DMS53 treated with DMSO at 0.1 percent for 48 hours (cell line): Measurements from ENCODE around the gene CCDC68.

Experiments
- DNase-seq: peaks from one replicate; lab custom pipeline; 2025; ENCODE audit not compliant: unreplicated experiment; lab: John Stamatoyannopoulos, UW

The CCDC68 gene

GRCh38 chr18:54878659-54879358 is 80.5 kb downstream of the CCDC68 start:
- DNase-seq: no peak

- DNase-seq: no peak
Measured at GRCh38 chr18:54878159-54878622, 81.1 kb downstream of the CCDC68 start.

GRCh38 chr18:54877076-54877475 is 82.2 kb downstream of the CCDC68 start:
- DNase-seq: no peak

- no peak for DNase-seq
Measured at GRCh38 chr18:54875063-54875462, 84.2 kb downstream of the CCDC68 start.

GRCh38 chr18:54873884-54874255 is 85.4 kb downstream of the CCDC68 start:
- no peak for DNase-seq

GRCh38 chr18:54872681-54873080 is 86.6 kb downstream of the CCDC68 start:
- no peak for DNase-seq

- DNase-seq: no peak
Measured at GRCh38 chr18:54871231-54871630, 88.0 kb downstream of the CCDC68 start.

GRCh38 chr18:54867131-54867530 is 92.1 kb downstream of the CCDC68 start:
- DNase-seq: no peak

- DNase-seq: no peak
Measured at GRCh38 chr18:54860941-54861340, 98.3 kb downstream of the CCDC68 start.

- no peak for DNase-seq
Measured at GRCh38 chr18:54859667-54860421, 99.4 kb downstream of the CCDC68 start.

- no peak for DNase-seq
Measured at GRCh38 chr18:54857499-54857898, 101.8 kb downstream of the CCDC68 start.

- no peak for DNase-seq
Measured at GRCh38 chr18:54856105-54856646, 103.1 kb downstream of the CCDC68 start.

GRCh38 chr18:54855050-54855449 is 104.2 kb downstream of the CCDC68 start:
- peak; percentile 27 for DNase-seq

- no peak for DNase-seq
Measured at GRCh38 chr18:54852780-54853675, 106.2 kb downstream of the CCDC68 start.
